Activated CD8-positive, alpha-beta T cell treated with anti-CD3 and anti-CD28 coated beads for 36 hours (primary cell): Measurements from ENCODE around the gene ADAMTSL3. TPM values are rescaled to one million over a fixed set of nuclear protein-coding genes. Genes with fewer than 3 reads are reported as not detected.

Source experiments
- ATAC-seq: fragments of 200-7000 bp; cut with Tn5 transposase; one replicate; pipeline ENCODE4 v1.10.0; 2021; ENCODE audit warnings: mild to moderate bottlenecking, moderate library complexity
- CTCF ChIA-PET: fragments of 350-600 bp; sonication (Branson Sonifier 250); formaldehyde crosslinking; loops from one replicate; lab custom pipeline; 2021; ENCODE audit warnings: antibody characterized with exemption; lab: Charles Lee
- POLR2A ChIA-PET: fragments of 350-600 bp; sonication (Branson Sonifier 250); formaldehyde crosslinking; loops from one replicate; lab custom pipeline; 2021; ENCODE audit warnings: antibody characterized with exemption; lab: Charles Lee
- DNase-seq: peaks from one replicate; pipeline ENCODE4 v3.0.0-alpha.2; 2020
- H3K27ac Mint-ChIP-seq: one replicate; pipeline ENCODE4 v1.8.0; 2021; ENCODE audit warnings: mild to moderate bottlenecking, mixed read lengths
- H3K27me3 Mint-ChIP-seq: one replicate; pipeline ENCODE4 v1.8.0; 2021; ENCODE audit warnings: mixed read lengths
- H3K36me3 Mint-ChIP-seq: one replicate; pipeline ENCODE4 v1.8.0; 2021; ENCODE audit warnings: low read depth, mixed read lengths
- H3K4me1 Mint-ChIP-seq: one replicate; pipeline ENCODE4 v1.8.0; 2021; ENCODE audit warnings: low read depth, mixed read lengths
- H3K4me3 Mint-ChIP-seq: one replicate; pipeline ENCODE4 v1.8.0; 2021; ENCODE audit warnings: mild to moderate bottlenecking, moderate library complexity, mixed read lengths
- H3K9me3 Mint-ChIP-seq: one replicate; pipeline ENCODE4 v1.8.0; 2021; ENCODE audit warnings: mixed read lengths
- intact Hi-C: fragments of 100-400 bp; cut with micrococcal nuclease; formaldehyde crosslinking; loops from one replicate; pipeline ENCODE4 v1.10.0; 2022
- total RNA-seq, 2 experiments: library from RNA; stranded (reverse); gene quantifications; one replicate each; pipeline ENCODE4 v1.2.3, GENCODE V29; 2021
- TF ChIP-seq, protein P1 (sequence below): fragments of 200-600 bp; IDR thresholded peaks from one replicate; pipeline ENCODE4 v1.8.0; 2022; ENCODE audit warnings: antibody characterized with exemption, mild to moderate bottlenecking

ADAMTSL3 gene
- not detected for total RNA-seq

GRCh38 chr15:83653639-83654378 lies at the start of gene ADAMTSL3:
Gene ADAMTSL3 (plus strand): TSS chr15:83654123. CDS start chr15:83655762, 1,639 bp downstream.
- CTCF ChIA-PET: no interaction called here
- Mint-ChIP-seq H3K27me3 (peaks cover 26% of the 10 kb centered on the region), H3K4me1 (no peaks in the 10 kb centered on the region), H3K9me3 (no peaks in the 10 kb centered on the region), H3K4me3 (no peak within 1 kb of the TSS), H3K36me3 (no peaks in the 10 kb centered on the region), H3K27ac (no peak within 1 kb of the TSS)
- DNase-seq: no peak
- intact Hi-C loops: no loop called here
- POLR2A ChIA-PET: no interaction called here
- ATAC-seq: no peak
- TF ChIP-seq, protein P1, sequence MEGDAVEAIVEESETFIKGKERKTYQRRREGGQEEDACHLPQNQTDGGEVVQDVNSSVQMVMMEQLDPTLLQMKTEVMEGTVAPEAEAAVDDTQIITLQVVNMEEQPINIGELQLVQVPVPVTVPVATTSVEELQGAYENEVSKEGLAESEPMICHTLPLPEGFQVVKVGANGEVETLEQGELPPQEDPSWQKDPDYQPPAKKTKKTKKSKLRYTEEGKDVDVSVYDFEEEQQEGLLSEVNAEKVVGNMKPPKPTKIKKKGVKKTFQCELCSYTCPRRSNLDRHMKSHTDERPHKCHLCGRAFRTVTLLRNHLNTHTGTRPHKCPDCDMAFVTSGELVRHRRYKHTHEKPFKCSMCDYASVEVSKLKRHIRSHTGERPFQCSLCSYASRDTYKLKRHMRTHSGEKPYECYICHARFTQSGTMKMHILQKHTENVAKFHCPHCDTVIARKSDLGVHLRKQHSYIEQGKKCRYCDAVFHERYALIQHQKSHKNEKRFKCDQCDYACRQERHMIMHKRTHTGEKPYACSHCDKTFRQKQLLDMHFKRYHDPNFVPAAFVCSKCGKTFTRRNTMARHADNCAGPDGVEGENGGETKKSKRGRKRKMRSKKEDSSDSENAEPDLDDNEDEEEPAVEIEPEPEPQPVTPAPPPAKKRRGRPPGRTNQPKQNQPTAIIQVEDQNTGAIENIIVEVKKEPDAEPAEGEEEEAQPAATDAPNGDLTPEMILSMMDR: no peak

GRCh38 chr15:83604549-83604948 lies 49.4 kb upstream of the ADAMTSL3 start:
- ATAC-seq: no peak
- Mint-ChIP-seq H3K4me3 (no peak overlapping the region), H3K4me1 (no peaks in the 10 kb centered on the region), H3K36me3 (no peaks in the 10 kb centered on the region), H3K27me3 (peaks cover 10% of the 10 kb centered on the region), H3K9me3 (peaks cover 11% of the 10 kb centered on the region), H3K27ac (no peak overlapping the region)
- ChIA-PET CTCF (no interaction called here), POLR2A (no interaction called here)
- intact Hi-C loops: no loop called here
- TF ChIP-seq, protein P1: no peak
- DNase-seq: no peak

DNA sequence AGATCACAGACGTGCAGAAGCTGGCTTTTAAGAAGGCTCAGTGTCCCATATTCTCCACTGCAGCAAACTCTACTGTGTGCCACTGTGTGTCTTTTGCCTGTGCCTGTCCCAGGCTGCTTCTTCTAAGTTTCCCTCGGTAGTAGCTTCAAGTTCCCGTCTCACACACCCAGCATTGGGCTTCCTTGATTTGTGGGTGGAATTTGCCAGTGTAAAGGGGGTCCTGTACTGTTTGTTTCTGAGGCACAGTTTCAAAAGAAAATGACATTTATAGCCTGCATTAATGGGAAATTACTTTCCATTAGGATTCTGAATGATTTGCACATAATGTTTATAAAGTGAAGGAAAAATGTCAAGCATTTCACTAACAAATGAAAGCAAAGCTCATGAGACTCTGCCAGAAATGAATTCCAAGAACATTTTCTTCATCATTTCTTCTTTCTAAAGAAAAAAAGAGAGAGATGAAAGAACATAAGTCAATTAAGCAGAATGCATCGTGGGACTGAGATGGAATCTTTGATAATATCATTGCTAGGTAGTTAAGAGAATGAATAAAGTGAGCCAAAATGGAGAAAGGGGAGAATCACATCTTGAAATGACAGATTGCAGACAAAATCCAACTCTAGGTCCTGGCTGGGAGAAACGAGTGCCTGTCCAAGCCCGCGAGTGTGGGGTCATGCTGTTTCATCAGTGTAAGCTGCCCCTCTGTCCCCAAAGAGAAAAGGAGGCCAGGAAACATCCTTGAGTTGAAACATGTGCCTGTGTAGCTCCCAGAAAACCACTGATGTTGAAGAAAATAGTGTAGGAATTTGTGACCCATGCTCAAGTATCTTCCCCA lies 48.6 kb upstream of the ADAMTSL3 start:
- Mint-ChIP-seq H3K27me3 (peaks cover 8% of the 10 kb centered on the region), H3K9me3 (peaks cover 6% of the 10 kb centered on the region), H3K4me3 (no peak overlapping the region), H3K4me1 (no peaks in the 10 kb centered on the region), H3K36me3 (no peaks in the 10 kb centered on the region), H3K27ac (no peak overlapping the region)
- TF ChIP-seq, protein P1: no peak
- no peak for ATAC-seq
- intact Hi-C loops: no loop called here
- POLR2A ChIA-PET: no interaction called here
- no peak for DNase-seq
- CTCF ChIA-PET: no interaction called here

DNA sequence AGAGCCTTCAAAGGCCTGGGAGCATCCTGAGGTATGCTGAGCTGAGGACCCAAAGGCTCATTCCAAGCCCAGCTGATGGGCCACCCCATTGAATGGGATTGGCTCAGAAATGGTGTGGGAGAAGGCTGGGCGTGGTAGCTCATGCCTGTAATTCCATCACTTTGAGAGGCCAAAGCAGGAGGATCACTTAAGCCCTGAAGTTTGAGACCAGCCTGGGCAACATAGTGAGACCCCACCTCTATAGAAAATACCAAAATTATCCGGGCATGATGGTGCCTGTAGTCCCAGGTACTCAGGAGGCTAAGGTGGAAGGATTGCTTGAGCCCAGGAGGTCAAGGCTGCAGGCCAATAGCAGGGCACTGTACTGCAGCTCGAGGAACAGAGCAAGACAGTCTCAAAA lies 43.8 kb upstream of the ADAMTSL3 start:
- H3K36me3 Mint-ChIP-seq: no peaks in the 10 kb centered on the region

More for the DNA sequence above, 43.8 kb upstream of the ADAMTSL3 start:
- intact Hi-C loops: no loop called here
- POLR2A ChIA-PET: no interaction called here
- Mint-ChIP-seq H3K27me3 (peaks cover 6% of the 10 kb centered on the region), H3K27ac (no peak overlapping the region), H3K9me3 (no peaks in the 10 kb centered on the region), H3K4me1 (no peaks in the 10 kb centered on the region), H3K4me3 (no peak overlapping the region)
- CTCF ChIA-PET: no interaction called here
- ATAC-seq (no peak), DNase-seq (no peak)
- TF ChIP-seq, protein P1: no peak
